Endothelial cell of umbilical vein (primary cell): Measurements from ENCODE around the gene TMPRSS6. TPM values are rescaled to one million over a fixed set of nuclear protein-coding genes. Genes with fewer than 3 reads are reported as not detected.

Experiments used
- BruUV-seq: library from RNA; stranded (reverse); fragments of 400-500 nt; replicated peaks from 2 replicates; lab custom pipeline; 2021; lab: Mats Ljungman, UMichigan
- CTCF ChIA-PET: fragments of 300-600, 350-600 bp; sonication (Branson Sonifier 250); formaldehyde crosslinking; loops from one replicate; lab custom pipeline; 2021; ENCODE audit warnings: antibody characterized with exemption, inconsistent platforms; lab: Charles Lee
- POLR2A ChIA-PET: fragments of 300-600, 350-600 bp; sonication (Branson Sonifier 250); formaldehyde crosslinking; loops from one replicate; lab custom pipeline; 2021; ENCODE audit warnings: antibody characterized with exemption, inconsistent platforms; lab: Charles Lee
- DNase-seq: peaks from one replicate; pipeline ENCODE4 v3.0.0-alpha.2; 2011; ENCODE audit warnings: low read depth, low spot score
- FAIRE-seq: peaks from 2 replicates; lab custom pipeline; 2011; peaks lifted over from hg19 to GRCh38; lab: Jason Lieb, UNC
- H2AFZ ChIP-seq: 2 replicates; pipeline ENCODE4 v1.6.0; 2012; ENCODE audit warnings: low read depth, low read length, control low read depth, inconsistent platforms
- H3K27ac ChIP-seq: 2 replicates; pipeline ENCODE4 v1.5.1; 2011; ENCODE audit warnings: low read depth, mild to moderate bottlenecking, control low read depth, low read length, moderate library complexity; ENCODE audit not compliant: insufficient read depth
- H3K27me3 ChIP-seq, 2 experiments: 2 replicates each; pipeline versions ENCODE4 v1.6.0 to v1.6.1; 2011; ENCODE audit warnings: low read length in 2 of 2, mixed read lengths in 1 of 2; ENCODE audit not compliant: control insufficient read depth in 2 of 2, insufficient read depth in 2 of 2
- H3K36me3 ChIP-seq, 2 experiments: 2 replicates in 1 of 2; 3 replicates in 1 of 2; pipeline ENCODE4 v1.5.1; 2011; ENCODE audit warnings: low read length in 2 of 2, mild to moderate bottlenecking in 1 of 2, moderate library complexity in 1 of 2; ENCODE audit not compliant: control insufficient read depth in 2 of 2, insufficient read depth in 2 of 2; ENCODE audit errors: extremely low read depth in 1 of 2
- H3K4me1 ChIP-seq: 3 replicates; pipeline ENCODE4 v1.5.1; 2011; ENCODE audit warnings: mild to moderate bottlenecking, low read length; ENCODE audit not compliant: control insufficient read depth, insufficient read depth; ENCODE audit errors: extremely low read depth
- H3K4me2 ChIP-seq: 2 replicates; pipeline ENCODE4 v1.6.1; 2011; ENCODE audit warnings: low read length, control low read depth, mixed read lengths; ENCODE audit not compliant: insufficient read depth
- H3K4me3 ChIP-seq, 3 experiments: fragments of 200-600 bp in 1 of 3; sonication (generic), shearing (Covaris generic) in 1 of 3; replicated peaks in 1 of 3; 2 replicates each; pipeline ENCODE4 v1.5.1; 2011 to 2016; ENCODE audit warnings: control low read depth in 3 of 3, low read length in 3 of 3, mild to moderate bottlenecking in 2 of 3, inconsistent platforms in 1 of 3, low read depth in 1 of 3, moderate library complexity in 1 of 3; ENCODE audit not compliant: insufficient read depth in 1 of 3
- H3K79me2 ChIP-seq: 2 replicates; pipeline ENCODE4 v1.6.0; 2012; ENCODE audit warnings: low read length, inconsistent platforms; ENCODE audit not compliant: control insufficient read depth, insufficient read depth
- H3K9ac ChIP-seq: replicated peaks from 2 replicates; pipeline ENCODE3; 2011; ENCODE audit warnings: low read length, control low read depth; ENCODE audit not compliant: insufficient read depth; ENCODE audit errors: extremely low read depth
- H3K9me1 ChIP-seq: replicated peaks from 3 replicates; pipeline ENCODE4 v1.6.0; 2011; ENCODE audit warnings: mild to moderate bottlenecking, low read length; ENCODE audit not compliant: control insufficient read depth, insufficient read depth; ENCODE audit errors: extremely low read depth
- H3K9me3 ChIP-seq: replicated peaks from 2 replicates; pipeline ENCODE4 v1.5.1; 2012; ENCODE audit warnings: low read length, inconsistent platforms; ENCODE audit not compliant: control insufficient read depth, insufficient read depth
- H4K20me1 ChIP-seq: replicated peaks from 2 replicates; pipeline ENCODE3; 2011; ENCODE audit warnings: mild to moderate bottlenecking, low read length; ENCODE audit not compliant: control insufficient read depth, insufficient read depth; ENCODE audit errors: extremely low read depth
- CTCF ChIP-seq, 2 donors: IDR thresholded peaks; 1 replicate in 1 of 2; 2 replicates in 1 of 2; pipeline ENCODE4 v1.5.1; 2011; ENCODE audit warnings: low read length in 2 of 2, mild to moderate bottlenecking in 2 of 2, moderate library complexity in 2 of 2, control low read depth in 1 of 2, inconsistent platforms in 1 of 2, low read depth in 1 of 2; ENCODE audit not compliant: insufficient read depth in 1 of 2; ENCODE audit errors: extremely low read depth in 1 of 2
- EZH2 ChIP-seq: IDR thresholded peaks from 2 replicates; pipeline ENCODE4 v1.6.1; 2012; ENCODE audit warnings: borderline replicate concordance, low read depth, mild to moderate bottlenecking, moderate library complexity, low read length, inconsistent platforms; ENCODE audit not compliant: severe bottlenecking
- FOS ChIP-seq: IDR thresholded peaks from 2 replicates; pipeline ENCODE4 v1.6.1; 2011; ENCODE audit warnings: mild to moderate bottlenecking, low read length, moderate library complexity, borderline replicate concordance; ENCODE audit not compliant: insufficient read depth
- GATA2 ChIP-seq: IDR thresholded peaks from 2 replicates; pipeline ENCODE4 v1.7.0; 2011; ENCODE audit warnings: low read depth, mild to moderate bottlenecking, moderate library complexity, mixed read lengths, low read length; ENCODE audit not compliant: insufficient read length, insufficient read depth
- JUN ChIP-seq: IDR thresholded peaks from 2 replicates; pipeline ENCODE4 v1.6.1; 2011; ENCODE audit warnings: borderline replicate concordance, low read depth; ENCODE audit not compliant: insufficient read length, insufficient read depth
- MAX ChIP-seq: IDR thresholded peaks from 2 replicates; pipeline ENCODE4 v1.6.1; 2011; ENCODE audit not compliant: insufficient read depth, insufficient read length
- MYC ChIP-seq: IDR thresholded peaks from one replicate; pipeline ENCODE4 v1.6.1; 2011; ENCODE audit warnings: mild to moderate bottlenecking, low read depth, low read length
- POLR2A ChIP-seq: IDR thresholded peaks from 2 replicates; pipeline ENCODE4 v1.6.1; 2012; ENCODE audit warnings: low read depth, mild to moderate bottlenecking, control low read depth, low read length
- POLR2AphosphoS5 ChIP-seq: IDR thresholded peaks from 2 replicates; pipeline ENCODE4 v1.6.1; 2012; ENCODE audit warnings: low read depth, mild to moderate bottlenecking, control low read depth, low read length, moderate library complexity; ENCODE audit not compliant: insufficient read depth
- dilution Hi-C: fragments of 300-500 bp; cut with MboI; formaldehyde crosslinking; loops from one replicate; pipeline ENCODE4 v1.15.0; 2019; ENCODE audit warnings: low sequenced_read_pairs; ENCODE audit not compliant: extremely low pct_ligation_motif_present
- intact Hi-C: fragments of 100-400 bp; cut with micrococcal nuclease; formaldehyde crosslinking; loops from one replicate; pipeline ENCODE4 v1.10.0; 2022
- polyA plus RNA-seq, 4 experiments: library from polyadenylated mRNA; depleted of rRNA in 3 of 4; stranded (reverse) in 3 of 4; unstranded in 1 of 4; fragments of >200 nt; gene quantifications; 2 replicates each; pipeline versions ENCODE4 v1.2.1 to v1.2.3, GENCODE V29; 2011 to 2012; ENCODE audit warnings: missing spikeins in 1 of 4
- total RNA-seq: library from RNA; stranded (reverse); gene quantifications from 2 replicates; pipeline ENCODE4 v1.2.3, GENCODE V29; 2021

Gene TMPRSS6
- total and polyA plus RNA-seq, 2 donors (not counting 3 experiments of a cell fraction or from before 2014, with no cell fraction given): not detected

- H3K9me1 ChIP-seq: no peaks in the 10 kb centered on the region
- TF ChIP-seq MYC (no peak), GATA2 (no peak), EZH2 (no peak), FOS (no peak), POLR2AphosphoS5 (no peak), MAX (no peak), CTCF (IDR thresholded peaks at IDR 0.05; ENCODE audit: extremely low read depth in 1 of 2, insufficient read depth in 1 of 2, low read depth in 1 of 2, low read length in 2 of 2) (no peak), POLR2A (no peak), JUN (no peak)
- no peak overlapping the region for H3K4me3 ChIP-seq
- no peaks in the 10 kb centered on the region for H3K27me3 ChIP-seq
- H3K27ac ChIP-seq: no peak overlapping the region
- intact Hi-C loops (no loop called here), dilution Hi-C loops (no loop called here)
- H2AFZ ChIP-seq: no peak overlapping the region
- H3K36me3 ChIP-seq: peaks cover 2 to 29% of the 10 kb centered on the region in 2 experiments
- H4K20me1 ChIP-seq: no peaks in the 10 kb centered on the region
- peaks cover 27% of the 10 kb centered on the region for H3K79me2 ChIP-seq
- FAIRE-seq (no peak), DNase-seq (no peak)
- ChIA-PET CTCF (interaction anchor here (0.6 to 6.7 kb wide), 7 partner anchors 8 to 167 kb away, joined by 3 to 57 read pairs (median 4); a partner anchor contains a TSS), POLR2A (no interaction called here)
- H3K4me2 ChIP-seq: no peak overlapping the region
- no peaks in the 10 kb centered on the region for H3K9me3 ChIP-seq
- H3K4me1 ChIP-seq: peaks cover 11% of the 10 kb centered on the region
- BruUV-seq: no TSS peak
- no peak overlapping the region for H3K9ac ChIP-seq
Measured at GRCh38 chr22:37022483-37023337, 86.8 kb downstream of the TMPRSS6 start.
